Hippocampal formation (tissue), 2 donors: ENCODE measurements around the gene EMID1.

Experiments used
- DNase-seq, 2 donors: peaks; one replicate each; lab custom pipeline; 2025; lab: John Stamatoyannopoulos, UW

Gene EMID1

DNA sequence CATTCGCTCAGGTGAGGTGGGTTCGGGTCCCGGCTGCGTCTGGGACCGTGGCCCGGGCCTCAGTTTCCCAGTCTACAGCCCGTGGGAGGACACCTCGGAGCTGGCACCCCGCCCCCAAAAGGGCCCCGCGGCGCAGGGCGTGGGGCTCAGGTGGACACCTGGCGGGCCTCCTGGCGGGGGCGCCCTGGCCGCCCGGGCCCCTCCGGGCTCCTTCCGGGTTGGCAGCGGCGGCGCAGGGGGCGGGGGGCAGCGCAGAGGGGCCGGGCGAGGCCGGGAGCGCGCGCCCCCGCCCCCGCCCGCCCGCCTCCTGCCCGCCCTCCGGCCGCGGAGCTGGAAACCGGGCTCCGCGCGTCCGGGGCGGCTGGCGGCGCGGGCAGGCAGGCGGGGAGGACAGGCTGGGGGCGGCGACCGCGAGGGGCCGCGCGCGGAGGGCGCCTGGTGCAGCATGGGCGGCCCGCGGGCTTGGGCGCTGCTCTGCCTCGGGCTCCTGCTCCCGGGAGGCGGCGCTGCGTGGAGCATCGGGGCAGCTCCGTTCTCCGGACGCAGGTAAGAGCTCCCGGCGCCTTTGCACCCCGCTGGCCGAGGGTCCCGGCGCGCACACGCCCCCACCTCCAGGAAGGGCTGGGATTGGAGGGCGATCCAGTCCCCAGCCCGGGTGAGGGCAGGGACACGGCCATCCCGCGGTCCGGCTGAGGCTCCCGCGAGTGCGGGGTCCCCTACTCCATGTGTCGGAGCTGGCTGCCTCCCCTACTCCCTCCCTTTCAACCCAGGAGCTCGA is at the start of gene EMID1:
TSS of gene EMID1 (plus strand) at position 303 of the 778 bp plus-strand sequence. CDS start at position 446, 143 bp downstream.
- no peak for DNase-seq

DNA sequence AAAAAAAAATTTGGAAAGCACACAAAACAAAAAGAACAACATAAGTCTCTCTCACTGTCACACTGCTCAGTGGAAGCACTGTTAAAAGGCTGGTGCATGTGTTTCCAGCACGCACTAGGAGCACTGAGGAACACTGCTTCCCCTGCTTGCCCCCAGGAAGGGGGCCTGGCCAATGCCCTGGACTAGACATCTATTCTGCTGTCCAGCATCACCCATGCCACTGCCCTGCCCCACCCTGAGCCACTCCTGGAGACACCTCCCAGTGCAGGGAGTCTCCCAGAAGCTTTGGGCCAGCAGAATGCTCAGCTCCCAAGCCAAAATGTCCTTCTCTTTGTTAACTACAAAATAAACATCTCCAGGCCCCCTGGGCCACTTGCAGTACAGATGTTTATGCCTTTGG is 49.7 kb upstream of the EMID1 start:
- DNase-seq: no peak

DNA sequence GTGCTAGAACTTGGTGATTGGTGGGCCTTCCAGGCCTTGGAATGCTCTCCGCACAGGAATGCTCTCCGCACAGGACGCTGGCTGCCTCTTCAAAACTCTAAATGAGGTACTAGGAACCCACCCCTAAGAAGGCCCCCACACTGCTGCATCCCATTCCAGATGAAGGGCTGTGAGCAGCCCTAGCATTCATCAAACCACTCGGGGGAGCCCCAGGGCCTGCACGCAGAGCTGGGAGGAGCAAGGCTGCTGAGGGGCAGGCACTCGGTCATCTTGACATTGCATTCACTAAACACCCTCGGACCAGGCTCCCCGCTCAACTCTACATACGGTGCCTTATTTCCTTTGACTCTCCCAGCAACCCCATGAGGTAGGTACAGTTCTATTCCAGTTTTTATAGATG is 49.2 kb upstream of the EMID1 start:
- no peak for DNase-seq

DNA sequence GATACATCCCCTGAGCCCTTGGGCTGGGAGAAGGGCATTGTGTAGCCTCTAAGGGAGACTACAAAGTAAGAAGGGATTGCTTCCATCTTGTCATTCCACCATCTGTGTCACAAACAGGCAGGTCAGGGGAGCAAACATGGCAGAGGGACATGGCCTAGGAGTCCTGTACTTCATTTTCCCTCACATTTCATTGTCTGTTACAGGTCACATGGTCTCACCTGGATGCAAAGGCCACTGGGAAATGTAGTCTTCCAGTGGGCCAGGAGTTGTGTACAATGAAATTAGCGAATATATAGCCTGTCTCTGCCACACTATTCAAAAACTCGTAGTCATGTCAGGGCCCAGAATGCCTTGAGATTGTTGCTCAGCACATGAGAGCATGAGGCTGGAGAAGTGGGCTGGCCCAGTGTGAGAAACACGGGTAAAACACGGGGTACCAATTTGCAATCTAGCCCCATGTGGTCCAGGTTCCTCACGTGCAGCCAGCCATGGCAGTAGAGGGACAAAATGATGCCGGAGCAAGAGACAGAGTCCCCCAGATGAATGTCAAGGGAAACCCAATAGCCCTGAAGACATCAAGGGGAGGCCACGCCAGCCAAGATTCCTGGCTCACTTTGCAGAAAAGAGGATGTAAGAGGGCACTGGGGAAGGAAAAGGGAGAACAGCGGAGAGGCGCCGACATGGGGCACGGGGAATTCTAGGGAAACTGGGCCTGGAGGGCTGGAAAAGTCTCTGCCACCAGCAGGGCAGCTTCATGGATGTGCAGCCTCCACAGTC is 47.7 kb upstream of the EMID1 start:
- DNase-seq: no peak

DNA sequence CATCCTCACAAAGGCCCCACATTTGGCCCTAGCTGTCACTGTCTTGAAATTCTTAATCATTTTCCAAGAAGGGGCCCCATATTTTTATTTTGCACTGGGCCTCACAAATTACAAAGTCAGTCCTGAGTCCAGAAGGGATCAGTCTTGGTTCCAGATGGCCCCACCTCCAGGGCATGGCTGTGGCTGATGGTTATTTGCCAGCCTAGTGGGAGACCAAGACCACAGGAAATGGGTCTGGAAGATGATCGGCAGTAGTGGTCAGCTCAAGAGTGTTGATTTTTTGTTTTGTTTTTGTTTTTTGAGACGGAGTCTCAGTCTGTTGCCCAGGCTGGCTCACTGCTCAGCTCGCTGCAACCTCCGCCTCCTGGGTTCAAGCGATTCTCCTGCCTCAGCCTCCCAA is 47.1 kb upstream of the EMID1 start:
- no peak for DNase-seq

DNA sequence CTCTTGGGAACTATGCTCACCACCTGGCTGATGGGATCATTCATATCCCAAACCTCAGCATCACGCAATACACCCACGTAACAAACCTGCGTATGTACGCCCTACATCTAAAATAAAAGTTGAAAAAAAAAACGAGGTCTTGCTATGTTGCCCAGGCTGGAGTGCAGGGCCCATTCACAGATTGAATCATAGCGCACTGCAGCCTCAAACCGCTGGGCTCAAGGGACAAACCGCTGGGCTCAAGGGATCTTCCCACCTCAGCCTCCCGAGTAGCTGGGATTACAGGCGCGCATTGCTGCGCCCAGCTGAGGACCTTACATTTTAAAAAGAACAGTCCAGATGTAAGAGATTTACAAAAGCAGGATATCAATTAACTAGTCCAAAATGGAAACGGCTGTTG is 41.9 kb upstream of the EMID1 start:
- DNase-seq: no peak

DNA sequence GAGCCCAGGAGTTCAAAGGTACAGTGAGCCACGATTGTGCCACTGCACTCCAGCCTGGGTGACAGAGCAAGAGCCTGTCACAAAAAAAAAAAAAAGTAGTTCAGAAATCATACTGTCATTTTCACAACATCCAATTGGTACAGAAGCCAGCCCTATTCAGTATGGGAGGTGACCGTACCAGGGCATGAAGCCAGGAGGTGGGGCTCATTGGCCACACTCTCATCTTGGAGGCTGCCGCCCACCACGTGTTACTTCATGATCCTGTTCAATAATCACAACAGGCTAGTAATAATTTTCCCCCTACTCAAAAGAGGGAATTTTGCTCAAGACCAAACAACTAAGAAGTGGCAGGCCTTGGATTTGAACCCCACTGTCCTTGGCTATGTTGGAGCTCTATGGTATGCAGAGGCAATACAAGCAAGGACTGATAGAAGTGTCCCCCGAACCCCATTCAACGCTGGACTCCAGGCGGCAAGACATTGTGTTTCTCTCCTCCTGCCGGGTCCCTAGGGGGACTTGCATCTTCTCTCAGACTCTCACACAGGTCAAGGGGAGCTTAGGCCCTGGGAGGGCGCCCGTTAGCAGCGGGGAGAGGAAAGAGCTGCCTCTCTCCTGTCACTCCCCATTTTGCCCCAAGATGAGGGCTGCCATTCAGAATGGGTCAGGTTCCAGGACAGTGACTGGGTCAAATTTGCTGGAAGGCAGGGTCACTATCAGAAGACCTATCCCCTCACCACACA is 40.2 kb upstream of the EMID1 start:
- DNase-seq: no peak

DNA sequence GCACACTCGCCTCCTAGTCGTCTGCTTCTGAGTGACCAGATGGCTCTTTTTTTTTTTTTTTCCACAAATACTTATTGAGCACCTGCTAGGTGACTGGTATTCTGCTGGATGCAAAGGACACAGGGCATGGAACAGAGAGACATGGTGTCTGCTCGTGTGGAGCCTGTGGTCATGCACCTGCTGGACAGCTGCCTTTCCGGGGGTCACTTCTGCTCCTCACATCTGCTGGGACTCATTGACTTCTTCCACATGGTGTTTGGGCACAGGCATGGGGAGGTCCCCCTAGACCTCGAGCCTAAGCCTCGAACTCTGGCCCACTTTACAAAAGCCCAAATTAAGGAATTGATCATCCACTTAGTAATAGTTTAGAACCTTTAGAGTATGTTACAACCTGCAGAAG is 39.5 kb upstream of the EMID1 start:
- DNase-seq: no peak

DNA sequence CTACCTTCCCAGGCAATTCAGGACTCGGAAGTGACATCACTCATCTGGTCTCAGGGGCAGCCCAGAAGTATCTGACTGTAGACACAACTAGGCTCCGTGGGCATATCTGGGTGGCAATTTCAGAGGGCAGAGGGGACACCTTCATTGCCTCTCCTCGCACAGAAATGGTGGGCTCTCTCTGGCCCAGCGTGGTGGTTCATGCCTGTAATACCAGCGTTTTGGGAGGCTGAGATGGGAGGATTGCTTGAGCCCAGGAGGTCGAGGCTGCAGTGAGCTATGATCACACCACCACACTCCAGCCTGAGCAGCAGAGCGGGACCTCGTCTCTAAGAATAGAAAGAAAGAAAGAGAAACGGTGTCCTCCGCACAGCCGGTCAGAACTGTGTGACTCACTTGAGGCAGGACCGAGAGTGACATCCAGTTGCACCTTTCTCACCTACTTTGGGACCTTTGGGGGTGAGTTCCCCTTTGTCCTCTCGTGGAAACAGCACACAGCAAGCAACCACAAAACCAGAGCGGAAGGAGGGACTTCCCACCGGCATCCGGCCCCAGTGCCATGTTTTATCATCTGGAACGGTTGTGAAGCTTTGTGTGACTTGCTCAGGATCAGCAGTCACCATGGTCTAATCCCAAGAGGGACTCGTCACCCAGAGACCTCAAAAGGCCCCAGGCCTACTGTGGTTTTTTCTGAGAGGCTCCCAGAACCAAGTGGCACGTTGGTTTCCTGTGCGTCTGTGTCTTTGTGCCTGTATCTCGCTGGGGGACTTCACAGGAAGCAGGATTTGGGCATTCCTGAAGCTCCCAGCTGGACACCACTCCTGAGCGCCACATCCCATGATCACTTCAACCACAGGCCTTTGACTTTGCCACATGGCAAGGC is 38.4 kb upstream of the EMID1 start:
- no peak for DNase-seq

DNA sequence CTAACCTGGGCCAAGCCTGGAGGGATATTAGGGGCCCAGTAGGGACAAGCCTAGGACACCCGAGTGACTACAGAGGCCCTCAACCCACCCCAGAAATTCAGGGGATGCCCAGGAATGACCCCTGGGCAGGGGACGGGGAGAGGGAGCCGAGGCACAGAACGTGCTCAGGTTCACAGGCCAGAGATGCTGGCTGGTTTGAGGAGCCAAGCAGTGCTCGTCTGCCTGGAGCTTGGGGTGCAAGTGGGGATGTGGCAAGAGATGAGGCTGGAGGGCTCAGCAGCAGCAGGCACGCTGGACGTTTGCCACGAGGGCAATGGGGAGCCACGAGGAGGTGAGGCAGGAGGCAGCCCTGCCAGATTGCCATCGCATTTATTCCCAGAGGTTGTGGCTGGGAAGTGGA is 34.0 kb upstream of the EMID1 start:
- DNase-seq: no peak

DNA sequence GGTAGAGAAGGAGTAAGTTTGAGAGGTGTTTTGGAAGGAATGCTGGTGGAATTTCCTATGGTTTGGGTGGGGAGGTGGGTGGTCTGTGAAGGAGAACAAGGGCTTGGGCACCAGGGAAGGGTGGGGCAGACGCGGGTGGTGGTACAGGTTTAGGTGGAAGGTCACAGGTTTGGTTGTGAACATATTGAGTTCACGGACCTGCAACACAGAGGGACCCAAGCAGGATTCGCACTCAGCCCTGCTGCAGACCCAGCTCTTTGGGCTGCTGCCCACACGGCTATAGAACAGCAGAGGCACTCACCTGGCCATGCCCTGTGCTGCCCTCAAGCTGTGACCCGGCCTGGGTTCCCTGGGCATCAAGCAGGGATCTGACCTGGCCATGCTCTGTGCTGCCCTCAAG is 33.5 kb upstream of the EMID1 start:
- DNase-seq: no peak

DNA sequence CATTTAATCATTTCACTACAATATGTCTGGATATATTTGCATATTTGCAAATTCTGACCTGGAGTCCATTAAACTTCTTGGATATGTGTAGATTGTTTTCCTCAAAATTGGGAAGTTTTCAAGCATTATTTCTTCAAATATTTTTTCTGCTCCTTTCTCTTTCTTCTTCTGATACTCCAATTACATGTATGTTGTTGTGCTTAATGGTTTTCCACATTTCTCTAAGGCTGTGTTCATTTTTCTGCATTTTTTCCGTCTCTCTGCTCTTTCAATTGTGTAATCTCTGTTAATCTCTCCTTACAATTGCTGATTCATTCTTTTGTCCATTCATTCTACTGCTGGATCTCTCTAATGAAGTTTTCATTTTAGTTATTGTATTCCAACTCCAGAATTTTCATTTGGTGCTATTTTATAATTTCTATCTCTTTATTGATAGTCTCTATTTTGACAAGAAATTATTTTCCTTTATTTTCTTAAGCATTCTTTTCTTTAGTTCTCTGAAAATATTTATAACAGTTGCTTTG is 30.3 kb upstream of the EMID1 start:
- no peak for DNase-seq

DNA sequence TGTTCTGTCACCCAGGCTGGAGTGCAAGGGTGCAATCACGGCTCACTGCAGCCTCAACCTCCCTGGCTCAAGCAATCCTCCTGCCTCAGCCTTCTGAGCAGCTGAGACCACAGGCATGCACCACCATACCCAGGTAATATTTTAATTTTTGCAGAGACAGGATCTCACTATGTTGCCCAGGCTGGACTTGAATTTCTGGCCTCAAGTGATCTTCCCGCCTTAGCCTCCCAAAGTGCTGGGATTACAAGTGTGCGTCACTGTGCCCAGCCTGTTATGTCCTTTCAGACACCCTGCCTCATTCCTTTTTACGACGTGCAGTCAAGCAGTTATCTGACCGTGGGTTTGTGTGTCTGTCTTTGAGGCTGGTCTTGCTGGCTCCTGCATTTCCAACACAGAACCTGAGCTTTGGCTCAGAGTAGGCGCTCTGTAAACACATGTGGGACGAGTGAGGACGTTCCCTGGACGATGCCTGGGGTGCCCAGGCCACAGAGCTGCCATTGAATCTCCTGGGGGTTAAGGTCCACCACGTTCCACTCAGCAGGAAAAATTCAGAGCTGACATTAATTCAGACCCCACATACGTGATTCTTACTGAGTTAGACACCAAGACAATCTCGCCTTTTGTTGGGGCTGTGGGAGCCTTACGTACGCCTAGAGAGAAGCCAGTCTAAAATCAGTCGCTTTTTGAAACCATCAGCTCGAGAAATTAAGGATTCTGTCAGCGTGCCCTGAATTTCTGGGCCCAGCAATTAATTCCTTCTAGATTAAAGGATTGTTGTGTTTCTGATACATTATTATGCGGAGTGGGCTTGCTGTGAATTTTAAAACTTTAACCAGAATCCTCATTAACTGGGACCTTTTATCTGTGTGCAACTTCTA is 21.5 kb upstream of the EMID1 start:
- no peak for DNase-seq

DNA sequence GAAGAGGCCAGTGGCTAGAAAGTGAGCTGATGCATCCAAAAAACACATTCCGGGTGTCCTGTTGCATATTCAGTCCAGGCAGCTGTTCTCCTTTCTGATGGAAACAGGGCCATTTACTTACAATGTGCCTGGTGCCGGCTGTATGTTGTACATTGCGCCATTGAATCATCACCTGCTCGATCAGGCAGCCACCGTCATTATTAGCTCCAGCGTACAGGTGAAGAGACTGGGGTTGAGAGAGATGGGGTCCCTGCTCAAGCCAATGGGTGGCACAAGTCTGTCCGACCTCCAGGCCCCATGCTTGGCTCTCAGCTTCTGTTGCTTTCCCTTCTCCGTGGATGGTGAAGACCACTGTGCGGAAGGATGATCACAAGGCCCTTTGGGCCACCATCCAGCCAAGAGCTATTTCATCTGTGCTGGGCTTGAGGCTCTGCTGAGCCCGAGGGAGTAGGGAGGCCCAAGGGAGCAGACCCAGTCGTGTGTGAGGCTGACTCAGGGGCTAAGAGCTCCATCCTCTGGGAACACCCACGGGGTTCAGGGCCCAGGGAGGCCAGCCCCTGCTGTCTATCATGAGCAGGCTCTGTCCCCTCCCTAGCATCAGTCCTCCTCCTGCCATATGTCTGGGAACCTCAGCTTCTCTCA is 20.7 kb upstream of the EMID1 start:
- DNase-seq: peak in 1 of 2 donors; percentile 31

DNA sequence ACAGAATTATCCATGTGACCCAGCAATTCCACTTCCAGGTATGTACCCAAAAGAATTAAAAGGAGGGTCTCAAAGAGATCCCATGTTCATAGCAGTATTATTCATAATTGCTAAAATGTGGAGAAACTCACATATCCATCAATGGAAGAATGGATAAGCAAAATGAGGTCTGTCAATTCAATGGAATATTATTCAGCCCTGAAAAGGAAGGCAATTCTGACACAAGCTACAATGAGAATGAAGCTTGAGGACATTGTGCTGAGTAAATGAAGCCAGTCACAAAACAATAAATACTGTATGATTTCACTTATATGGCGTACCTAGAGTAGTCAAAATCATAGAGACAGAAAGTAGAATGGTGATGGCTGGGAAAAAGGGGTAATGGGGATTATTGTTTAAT is 19.4 kb upstream of the EMID1 start:
- DNase-seq: no peak

DNA sequence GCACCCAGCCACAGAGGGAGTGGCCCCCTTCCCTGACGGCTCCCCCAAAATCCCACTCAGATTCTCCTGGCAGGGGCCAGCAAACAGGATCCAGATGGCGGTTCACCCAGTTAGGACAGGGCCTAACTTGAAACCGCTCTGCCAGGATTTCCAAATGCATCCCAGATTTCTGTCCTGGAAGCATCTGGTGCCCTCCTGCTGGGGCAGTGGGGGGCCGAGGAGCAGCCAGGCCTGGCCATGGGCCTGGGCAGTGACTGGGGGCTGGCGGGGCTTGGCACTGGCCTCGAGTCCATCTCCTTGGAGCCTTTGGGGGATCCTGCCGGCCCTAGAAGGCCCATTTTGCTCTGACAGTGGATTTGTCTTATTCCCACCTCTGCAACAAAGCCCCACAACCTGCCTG is 17.9 kb upstream of the EMID1 start:
- DNase-seq: no peak

DNA sequence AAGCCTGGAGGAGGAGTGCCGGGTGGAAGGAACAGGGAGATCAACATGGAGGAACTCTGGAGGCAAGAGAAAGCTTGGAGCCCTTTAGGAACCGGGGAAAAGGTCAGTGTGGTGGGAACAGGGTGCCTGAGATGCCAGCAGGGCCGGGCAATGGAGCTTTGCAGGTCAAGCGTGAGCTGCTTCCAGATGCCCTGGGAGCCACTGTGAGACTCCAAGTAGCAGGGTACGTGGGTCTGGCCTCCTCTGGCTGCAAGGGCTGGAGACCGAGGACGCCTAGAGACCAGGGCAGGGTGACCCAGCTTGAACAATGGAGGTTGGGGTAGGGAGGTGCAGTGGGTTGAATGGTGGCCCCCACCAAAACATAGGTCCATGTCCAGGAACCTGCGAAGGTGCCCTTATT is 15.6 kb upstream of the EMID1 start:
- DNase-seq: no peak

DNA sequence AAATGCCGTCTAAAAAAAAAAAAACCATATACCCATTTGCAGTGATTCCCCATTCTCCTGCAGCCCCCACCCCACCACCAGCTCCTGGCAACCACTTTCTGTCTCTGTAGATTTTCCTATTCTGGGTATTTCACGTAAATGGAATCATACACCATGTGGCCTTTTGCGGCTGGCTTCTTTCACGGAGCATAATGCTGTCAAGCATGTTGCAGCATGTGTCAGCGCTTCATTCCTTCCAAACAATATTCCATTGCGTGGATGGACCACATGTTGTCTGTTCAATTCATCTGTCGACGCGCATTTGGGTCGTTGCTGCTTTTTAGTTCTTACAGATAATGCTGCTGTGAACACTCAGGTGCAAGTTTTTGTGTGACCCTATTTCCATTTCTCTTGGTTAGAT is 14.8 kb upstream of the EMID1 start:
- no peak for DNase-seq

DNA sequence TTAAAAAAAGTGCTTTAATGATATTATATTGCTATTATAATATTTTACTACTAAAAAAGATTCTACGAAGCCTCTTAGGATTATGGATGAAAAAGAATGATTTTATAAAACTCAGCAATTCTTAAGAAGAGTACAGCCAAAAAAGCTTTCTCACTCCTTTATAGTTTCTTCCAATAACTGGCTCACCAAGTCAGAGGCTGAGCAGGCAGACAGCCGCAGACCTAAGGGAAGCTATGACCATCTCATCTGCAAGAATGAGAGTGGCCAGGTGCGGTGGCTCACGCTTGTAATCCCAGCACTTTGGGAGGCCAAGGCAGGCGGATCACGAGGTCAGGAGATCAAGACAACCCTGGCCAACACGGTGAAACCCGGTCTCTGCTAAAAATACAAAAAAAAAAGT is 12.7 kb upstream of the EMID1 start:
- DNase-seq: no peak

DNA sequence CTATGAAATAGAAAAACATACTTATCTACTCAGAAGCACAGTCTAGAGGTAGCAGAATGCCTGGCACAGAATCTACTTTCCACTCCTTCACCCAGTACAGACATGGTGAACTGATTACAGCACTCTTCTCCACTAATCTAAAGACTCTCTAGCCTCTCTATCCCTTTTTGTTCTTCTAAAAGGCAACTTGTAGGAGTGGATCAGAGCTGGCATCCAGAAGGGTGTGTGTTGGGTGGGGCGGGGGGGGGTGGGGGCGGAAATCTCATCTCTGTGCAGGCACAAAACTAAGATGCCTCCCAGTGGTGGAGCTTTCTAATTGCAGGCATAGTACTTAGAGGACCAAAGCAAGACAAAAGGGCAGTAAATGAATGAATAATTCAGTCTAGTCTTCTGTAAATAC is 11.5 kb upstream of the EMID1 start:
- no peak for DNase-seq
